GM21390 (cell line): ENCODE data around the gene BICD1.

ENCODE experiments used
- ATAC-seq: cut with Tn5 transposase; IDR thresholded peaks from one replicate; pipeline ENCODE4 v1.9.1; 2021; ENCODE audit not compliant: unreplicated experiment

BICD1 gene

GRCh38 chr12:32398816-32399369, 292.2 kb downstream of the BICD1 start:
- no peak for ATAC-seq

GRCh38 chr12:32399370-32400113, 292.9 kb downstream of the BICD1 start, which contains the start of gene FGD4:
Gene FGD4, plus strand, starts transcription at chr12:32399558.
- ATAC-seq, result peak; percentile 84

- no peak for ATAC-seq
Observed at GRCh38 chr12:32400114-32400672, 293.5 kb downstream of the BICD1 start.

- no peak for ATAC-seq
Observed at GRCh38 chr12:32400866-32401265, 294.2 kb downstream of the BICD1 start.

GRCh38 chr12:32402170-32402569, 295.5 kb downstream of the BICD1 start:
- ATAC-seq, result no peak

GRCh38 chr12:32402946-32403345, 296.3 kb downstream of the BICD1 start:
- ATAC-seq, result no peak

GRCh38 chr12:32407795-32408194, 301.1 kb downstream of the BICD1 start:
- no peak for ATAC-seq

- no peak for ATAC-seq
Observed at GRCh38 chr12:32413412-32413811, 306.8 kb downstream of the BICD1 start.

GRCh38 chr12:32418221-32418620, 311.6 kb downstream of the BICD1 start:
- ATAC-seq, result no peak

GRCh38 chr12:32418903-32419519, 312.4 kb downstream of the BICD1 start:
- ATAC-seq, result no peak

GRCh38 chr12:32419520-32419960, 312.9 kb downstream of the BICD1 start:
- ATAC-seq, result no peak

- ATAC-seq, result no peak
Observed at GRCh38 chr12:32420356-32420755, 313.7 kb downstream of the BICD1 start.

- no peak for ATAC-seq
Observed at GRCh38 chr12:32423559-32423958, 316.9 kb downstream of the BICD1 start.

- ATAC-seq, result no peak
Observed at GRCh38 chr12:32431025-32431424, 324.4 kb downstream of the BICD1 start.
